ENCODE results near the gene PRMT6. TPM values are rescaled to one million over a fixed set of nuclear protein-coding genes. Genes with fewer than 3 reads are reported as not detected.

Gene PRMT6
- total RNA-seq, 1 experiment from 2014 or later = 11.5 TPM

GRCh38 chr1:107096690-107097089, 40.2 kb downstream of the PRMT6 start:
- BruUV-seq (replicated peaks) = no TSS peak
- Histone ChIP-seq H3K4me3 (ENCODE audit: low read depth, low read length) (no peak overlapping the region), H3K9me3 (no peaks in the 10 kb centered on the region), H3K27me3 (replicated peaks; ENCODE audit: control insufficient read depth, insufficient read depth, low read length) (no peaks in the 10 kb centered on the region), H3K36me3 (ENCODE audit: control insufficient read depth, insufficient read depth, low read length) (no peaks in the 10 kb centered on the region), H3K4me1 (no peaks in the 10 kb centered on the region)
- CTCF ChIA-PET = no interaction called here
- POLR2A ChIA-PET = no interaction called here
- Mint-ChIP-seq H3K36me3 (ENCODE audit: insufficient read depth, unreplicated experiment) (no peaks in the 10 kb centered on the region), H3K27me3 (ENCODE audit: insufficient read depth, unreplicated experiment) (peaks cover 9% of the 10 kb centered on the region), H3K9me3 (ENCODE audit: unreplicated experiment) (no peaks in the 10 kb centered on the region), H3K4me3 (ENCODE audit: unreplicated experiment) (no peak overlapping the region), H3K27ac (ENCODE audit: unreplicated experiment) (no peak overlapping the region), H3K4me1 (ENCODE audit: low read depth, unreplicated experiment) (no peaks in the 10 kb centered on the region)
- intact Hi-C loops (cut with micrococcal nuclease; ENCODE audit: unreplicated experiment) = no loop called here
- TF ChIP-seq CTCF (IDR thresholded peaks at IDR 0.05; ENCODE audit: insufficient read depth in 1 of 2, low read depth in 1 of 2, low read length in 1 of 2, severe bottlenecking in 1 of 2, unreplicated experiment in 1 of 2) = no peak
- no peak for DNase-seq

GRCh38 chr1:107098961-107099360, 42.5 kb downstream of the PRMT6 start:
- no peaks in the 10 kb centered on the region for H3K4me1 ChIP-seq
- intact Hi-C loops (cut with micrococcal nuclease; ENCODE audit: unreplicated experiment) = no loop called here
- H3K4me3 ChIP-seq (ENCODE audit: low read depth, low read length) = no peak overlapping the region
- POLR2A ChIA-PET = no interaction called here
- H3K36me3 Mint-ChIP-seq (ENCODE audit: insufficient read depth, unreplicated experiment) = no peaks in the 10 kb centered on the region
- CTCF ChIA-PET = no interaction called here
- no peaks in the 10 kb centered on the region for H3K4me1 Mint-ChIP-seq (ENCODE audit: low read depth, unreplicated experiment)
- peaks cover 7% of the 10 kb centered on the region for H3K27me3 Mint-ChIP-seq (ENCODE audit: insufficient read depth, unreplicated experiment)
- no peak overlapping the region for H3K4me3 Mint-ChIP-seq (ENCODE audit: unreplicated experiment)
- no TSS peak for BruUV-seq (replicated peaks)
- no peak for TF ChIP-seq CTCF (IDR thresholded peaks at IDR 0.05; ENCODE audit: insufficient read depth in 1 of 2, low read depth in 1 of 2, low read length in 1 of 2, severe bottlenecking in 1 of 2, unreplicated experiment in 1 of 2)
- H3K27ac Mint-ChIP-seq (ENCODE audit: unreplicated experiment) = no peak overlapping the region
- H3K9me3 Mint-ChIP-seq (ENCODE audit: unreplicated experiment) = no peaks in the 10 kb centered on the region
- DNase-seq = no peak
- H3K36me3 ChIP-seq (ENCODE audit: control insufficient read depth, insufficient read depth, low read length) = no peaks in the 10 kb centered on the region
- H3K9me3 ChIP-seq = no peaks in the 10 kb centered on the region
- H3K27me3 ChIP-seq (replicated peaks; ENCODE audit: control insufficient read depth, insufficient read depth, low read length) = no peaks in the 10 kb centered on the region

GRCh38 chr1:107100331-107100984, 44.0 kb downstream of the PRMT6 start:
- Histone ChIP-seq H3K9me3 (no peaks in the 10 kb centered on the region), H3K36me3 (ENCODE audit: control insufficient read depth, insufficient read depth, low read length) (no peaks in the 10 kb centered on the region), H3K4me3 (ENCODE audit: low read depth, low read length) (no peak overlapping the region), H3K4me1 (no peaks in the 10 kb centered on the region), H3K27me3 (replicated peaks; ENCODE audit: control insufficient read depth, insufficient read depth, low read length) (no peaks in the 10 kb centered on the region)
- H3K27ac Mint-ChIP-seq (ENCODE audit: unreplicated experiment) = no peak overlapping the region
- no peaks in the 10 kb centered on the region for H3K4me1 Mint-ChIP-seq (ENCODE audit: low read depth, unreplicated experiment)
- H3K9me3 Mint-ChIP-seq (ENCODE audit: unreplicated experiment) = no peaks in the 10 kb centered on the region
- no TSS peak for BruUV-seq (replicated peaks)
- no peaks in the 10 kb centered on the region for H3K36me3 Mint-ChIP-seq (ENCODE audit: insufficient read depth, unreplicated experiment)
- H3K27me3 Mint-ChIP-seq (ENCODE audit: insufficient read depth, unreplicated experiment) = peaks cover 7% of the 10 kb centered on the region
- TF ChIP-seq CTCF (IDR thresholded peaks at IDR 0.05; ENCODE audit: insufficient read depth in 1 of 2, low read depth in 1 of 2, low read length in 1 of 2, severe bottlenecking in 1 of 2, unreplicated experiment in 1 of 2) = no peak
- H3K4me3 Mint-ChIP-seq (ENCODE audit: unreplicated experiment) = no peak overlapping the region
- intact Hi-C loops (cut with micrococcal nuclease; ENCODE audit: unreplicated experiment) = no loop called here
- ChIA-PET CTCF (no interaction called here), POLR2A (no interaction called here)
- DNase-seq = no peak
